NT2/D1 (cell line): ENCODE data around the gene BAZ2B.

Experiments used
- DNase-seq: peaks from one replicate; pipeline ENCODE4 v3.0.0-alpha.2; 2011; ENCODE audit warnings: low read depth, low spot score
- H3K27me3 ChIP-seq: 2 replicates; pipeline ENCODE4 v1.6.0; 2011; ENCODE audit warnings: mild to moderate bottlenecking; ENCODE audit not compliant: insufficient read length, insufficient read depth
- H3K36me3 ChIP-seq: 2 replicates; pipeline ENCODE4 v1.6.1; 2011; ENCODE audit warnings: mild to moderate bottlenecking, low read length, mixed read lengths; ENCODE audit not compliant: insufficient read depth, insufficient read length
- H3K4me1 ChIP-seq: 2 replicates; pipeline ENCODE4 v1.5.1; 2011; ENCODE audit not compliant: insufficient read depth, insufficient read length
- H3K4me3 ChIP-seq: 2 replicates; pipeline ENCODE4 v1.5.1; 2011; ENCODE audit warnings: low read depth; ENCODE audit not compliant: insufficient read length
- H3K9ac ChIP-seq: 2 replicates; pipeline ENCODE4 v1.6.0; 2011; ENCODE audit warnings: low read depth; ENCODE audit not compliant: insufficient read length
- H3K9me3 ChIP-seq: 2 replicates; pipeline ENCODE4 v1.5.1; 2011; ENCODE audit warnings: mild to moderate bottlenecking, low read length; ENCODE audit not compliant: insufficient read depth
- SUZ12 ChIP-seq: IDR thresholded peaks from 2 replicates; pipeline ENCODE4 v1.6.1; 2011; ENCODE audit not compliant: insufficient read length, insufficient read depth; ENCODE audit errors: extremely low read depth
- YY1 ChIP-seq: IDR thresholded peaks from 2 replicates; pipeline ENCODE4 v1.6.1; 2011; ENCODE audit not compliant: insufficient read length, insufficient read depth
- ZNF274 ChIP-seq: IDR thresholded peaks from 2 replicates; pipeline ENCODE4 v1.6.1; 2011; ENCODE audit warnings: mild to moderate bottlenecking, low read depth, low read length

BAZ2B gene

GRCh38 chr2:159298967-159299366 is 317.4 kb downstream of the BAZ2B start:
- no peak overlapping the region for H3K9ac ChIP-seq
- no peaks in the 10 kb centered on the region for H3K27me3 ChIP-seq
- no peak for DNase-seq
- no peaks in the 10 kb centered on the region for H3K4me1 ChIP-seq
- TF ChIP-seq ZNF274 (no peak), YY1 (no peak), SUZ12 (no peak)
- H3K36me3 ChIP-seq: no peaks in the 10 kb centered on the region
- H3K9me3 ChIP-seq: peaks cover 18% of the 10 kb centered on the region; the same call in 1 of the 2 replicates
- H3K4me3 ChIP-seq: no peak overlapping the region

GRCh38 chr2:159297042-159297707 is 319.2 kb downstream of the BAZ2B start:
- TF ChIP-seq ZNF274 (no peak), YY1 (no peak), SUZ12 (no peak)
- Histone ChIP-seq H3K36me3 (no peaks in the 10 kb centered on the region), H3K9me3 (peaks cover 18% of the 10 kb centered on the region; the same call in 1 of the 2 replicates), H3K9ac (no peak overlapping the region), H3K4me3 (no peak overlapping the region), H3K4me1 (no peaks in the 10 kb centered on the region), H3K27me3 (no peaks in the 10 kb centered on the region)
- no peak for DNase-seq

GRCh38 chr2:159292157-159292556 is 324.2 kb downstream of the BAZ2B start:
- Histone ChIP-seq H3K9me3 (0 out of 2 replicates have a peak, but pooled peaks cover 3% of the 10 kb centered on the region), H3K36me3 (no peaks in the 10 kb centered on the region), H3K27me3 (no peaks in the 10 kb centered on the region), H3K4me3 (no peak overlapping the region), H3K9ac (no peak overlapping the region), H3K4me1 (no peaks in the 10 kb centered on the region)
- no peak for DNase-seq
- TF ChIP-seq ZNF274 (no peak), YY1 (no peak), SUZ12 (no peak)

GRCh38 chr2:159290289-159290907 is 325.9 kb downstream of the BAZ2B start:
- H3K9ac ChIP-seq: no peak overlapping the region
- no peak for DNase-seq
- no peaks in the 10 kb centered on the region for H3K36me3 ChIP-seq
- no peaks in the 10 kb centered on the region for H3K4me1 ChIP-seq
- H3K27me3 ChIP-seq: no peaks in the 10 kb centered on the region
- TF ChIP-seq YY1 (no peak), SUZ12 (no peak), ZNF274 (no peak)
- no peaks in the 10 kb centered on the region for H3K9me3 ChIP-seq
- H3K4me3 ChIP-seq: no peak overlapping the region

- Histone ChIP-seq H3K9me3 (no peaks in the 10 kb centered on the region), H3K36me3 (no peaks in the 10 kb centered on the region), H3K4me1 (no peaks in the 10 kb centered on the region), H3K9ac (peak overlapping the region; percentile 96), H3K27me3 (no peaks in the 10 kb centered on the region), H3K4me3 (no peak overlapping the region)
- TF ChIP-seq YY1 (no peak), ZNF274 (no peak), SUZ12 (no peak)
- DNase-seq: no peak
These were observed 328.6 kb downstream of the BAZ2B start for GRCh38 chr2:159287733-159288132.

GRCh38 chr2:159286709-159287441 is 329.5 kb downstream of the BAZ2B start:
- peak overlapping the region; percentile 96 for H3K9ac ChIP-seq
- no peak for TF ChIP-seq ZNF274
- no peak for TF ChIP-seq YY1
- TF ChIP-seq SUZ12: no peak
- no peaks in the 10 kb centered on the region for H3K4me1 ChIP-seq

GRCh38 chr2:159285929-159286708 is 330.2 kb downstream of the BAZ2B start, which contains the start of gene WDSUB1:
WDSUB1 (minus strand) TSS chr2:159286703; CDS start chr2:159283069, 3,634 bp downstream.
- Histone ChIP-seq H3K4me1 (no peaks in the 10 kb centered on the region), H3K9ac (peak within 1 kb of the TSS; percentile 96), H3K9me3 (no peaks in the 10 kb centered on the region), H3K4me3 (peak within 1 kb of the TSS; percentile 89), H3K27me3 (no peaks in the 10 kb centered on the region), H3K36me3 (peaks cover 1% of the 10 kb centered on the region)
- TF ChIP-seq SUZ12 (no peak), ZNF274 (no peak), YY1 (no peak)
- DNase-seq: peak; percentile 63

More at GRCh38 chr2:159286709-159287441, 329.5 kb downstream of the BAZ2B start:
- H3K9me3 ChIP-seq: no peaks in the 10 kb centered on the region
- H3K27me3 ChIP-seq: no peaks in the 10 kb centered on the region
- no peaks in the 10 kb centered on the region for H3K36me3 ChIP-seq
- DNase-seq: peak; percentile 95
- H3K4me3 ChIP-seq: peak overlapping the region; percentile 89
